GM12892 (cell line): ENCODE results near the gene SS18L1.

Experiments
- DNase-seq: peaks from one replicate; pipeline ENCODE4 v3.0.0; 2011; ENCODE audit not compliant: insufficient read length
- FAIRE-seq: peaks from 2 replicates; lab custom pipeline; 2011; peaks lifted over from hg19 to GRCh38; lab: Jason Lieb, UNC
- POLR2A ChIP-seq: IDR thresholded peaks from 2 replicates; pipeline ENCODE4 v1.6.1; 2011; ENCODE audit warnings: low read depth, low read length, control low read depth
- POLR2AphosphoS5 ChIP-seq: IDR thresholded peaks from 2 replicates; pipeline ENCODE4 v1.6.1; 2011; ENCODE audit warnings: low read depth, low read length, control low read depth
- TAF1 ChIP-seq: IDR thresholded peaks from 2 replicates; pipeline ENCODE4 v1.6.1; 2011; ENCODE audit warnings: low read depth, mild to moderate bottlenecking, control low read depth, low read length, borderline replicate concordance

The SS18L1 gene

GRCh38 chr20:62225026-62225425 is 81.5 kb downstream of the SS18L1 start:
- DNase-seq (no peak), FAIRE-seq (no peak)
- TF ChIP-seq POLR2AphosphoS5 (no peak), POLR2A (no peak), TAF1 (no peak)

- FAIRE-seq (no peak), DNase-seq (no peak)
- no peak for TF ChIP-seq TAF1
- TF ChIP-seq POLR2A = no peak
- TF ChIP-seq POLR2AphosphoS5 = no peak
Measured at GRCh38 chr20:62225820-62226635, 82.5 kb downstream of the SS18L1 start.

- DNase-seq (no peak), FAIRE-seq (no peak)
- TF ChIP-seq TAF1 (no peak), POLR2A (no peak), POLR2AphosphoS5 (no peak)
Measured at GRCh38 chr20:62226707-62227590, 83.4 kb downstream of the SS18L1 start.

DNA sequence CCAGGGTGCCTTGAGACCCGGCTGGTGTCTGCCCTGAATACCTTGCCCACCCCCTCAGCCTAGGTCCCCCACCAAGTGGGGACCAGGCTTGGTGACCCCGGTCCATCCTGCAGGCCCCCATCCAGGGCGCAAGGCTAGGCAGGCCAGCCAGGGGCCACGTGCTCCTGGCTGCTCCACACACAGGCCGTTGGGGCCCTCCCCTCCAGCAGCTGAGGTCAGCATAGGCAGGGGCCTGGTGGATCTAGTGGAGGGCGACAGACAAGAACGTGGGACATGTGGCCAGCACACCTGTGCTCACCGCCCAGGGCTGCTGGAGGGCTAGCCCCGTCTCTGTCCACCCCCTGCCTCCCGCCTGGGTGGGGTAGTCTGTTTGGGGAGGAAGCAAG is 84.0 kb downstream of the SS18L1 start:
- FAIRE-seq (no peak), DNase-seq (no peak)
- TF ChIP-seq TAF1 = no peak
- no peak for TF ChIP-seq POLR2AphosphoS5
- no peak for TF ChIP-seq POLR2A

- TF ChIP-seq POLR2AphosphoS5 = no peak
- DNase-seq = no peak
- no peak for FAIRE-seq
Measured at GRCh38 chr20:62227977-62228958, 84.7 kb downstream of the SS18L1 start.

DNA sequence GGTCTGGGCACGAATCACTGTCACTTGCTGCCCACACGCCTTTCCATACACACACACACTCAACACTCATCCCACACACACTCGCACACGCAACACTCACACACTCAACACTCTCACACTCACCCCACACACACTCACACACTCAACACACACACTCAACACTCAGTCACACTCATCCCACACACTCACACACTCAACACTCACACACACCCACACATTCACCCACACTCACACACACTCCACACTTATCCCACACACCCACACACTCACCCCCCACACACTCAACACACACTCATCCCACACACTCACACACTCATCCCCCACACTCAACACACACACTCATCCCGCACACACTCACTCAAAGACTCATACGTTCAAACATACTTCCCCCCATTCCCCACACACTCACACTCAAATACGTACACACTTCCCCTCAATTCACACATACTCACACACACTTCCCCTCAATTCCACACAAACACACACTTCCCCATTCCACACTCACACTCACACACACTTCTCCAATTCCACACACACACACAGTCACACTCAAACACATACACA is 85.5 kb downstream of the SS18L1 start:
- no peak for DNase-seq
- no peak for FAIRE-seq
- TF ChIP-seq POLR2AphosphoS5 = no peak
- no peak for TF ChIP-seq TAF1
- TF ChIP-seq POLR2A = no peak

DNA sequence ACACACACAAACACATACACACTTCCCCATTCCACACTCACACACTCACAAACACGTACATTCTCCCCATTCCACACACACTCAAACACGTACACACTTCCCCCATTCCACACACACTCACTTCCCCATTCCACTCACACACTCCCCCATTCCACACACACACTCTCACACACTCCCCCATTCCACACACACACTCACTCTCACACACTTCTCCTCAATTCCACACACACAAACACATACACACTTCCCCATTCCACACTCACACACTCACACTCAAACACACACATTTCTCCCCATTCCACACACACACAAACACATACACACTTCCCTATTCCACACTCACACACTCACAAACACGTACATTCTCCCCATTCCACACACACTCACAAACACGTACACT is 86.1 kb downstream of the SS18L1 start:
- no peak for TF ChIP-seq TAF1
- TF ChIP-seq POLR2AphosphoS5 = no peak
- TF ChIP-seq POLR2A = no peak
- no peak for FAIRE-seq
- no peak for DNase-seq

- TF ChIP-seq POLR2AphosphoS5 (no peak), TAF1 (no peak), POLR2A (no peak)
- DNase-seq (no peak), FAIRE-seq (no peak)
Measured at GRCh38 chr20:62230276-62230675, 86.7 kb downstream of the SS18L1 start.

DNA sequence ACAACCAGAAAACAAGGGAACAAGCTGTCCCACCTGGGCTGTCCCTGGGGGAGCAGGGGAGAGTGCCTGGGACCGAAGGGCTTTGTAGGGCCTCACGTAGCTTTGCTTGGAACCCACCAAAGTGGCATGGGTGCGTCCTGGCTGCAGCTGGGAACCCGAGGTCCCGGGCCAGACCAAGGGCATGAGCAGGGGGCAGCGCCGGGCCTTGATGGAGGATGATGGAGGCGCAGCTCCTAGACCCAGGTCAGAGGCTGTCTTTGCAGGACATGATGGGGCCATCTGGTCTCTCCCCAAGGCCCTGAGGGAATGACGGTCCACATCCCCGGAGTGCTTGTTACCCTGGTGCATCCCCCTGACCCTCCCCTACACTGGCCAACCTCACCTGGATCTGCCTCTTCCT is 87.1 kb downstream of the SS18L1 start:
- TF ChIP-seq POLR2A (no peak), TAF1 (no peak), POLR2AphosphoS5 (no peak)
- FAIRE-seq = no peak
- DNase-seq = no peak

DNA sequence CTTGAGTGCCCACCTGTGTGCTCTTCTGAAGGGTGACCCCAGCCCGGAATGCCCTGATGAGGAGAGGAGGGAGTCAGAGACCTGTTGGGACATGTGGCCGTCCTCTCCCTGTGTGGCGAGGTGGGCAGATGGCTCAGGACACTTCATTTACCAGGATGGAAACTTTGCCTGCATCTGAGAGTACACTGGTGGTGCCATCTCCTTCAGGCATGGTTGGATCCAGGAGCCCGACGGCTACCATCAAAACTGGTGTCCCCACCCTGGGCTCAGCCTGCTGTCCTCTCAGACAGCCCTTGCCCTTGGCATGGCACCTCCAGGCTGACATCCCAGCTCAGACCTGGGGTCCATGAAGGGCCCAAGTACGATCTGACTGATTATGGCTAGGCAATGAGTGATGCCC is 87.7 kb downstream of the SS18L1 start:
- DNase-seq = no peak
- TF ChIP-seq POLR2AphosphoS5 (no peak), TAF1 (no peak), POLR2A (no peak)
- no peak for FAIRE-seq
